Caco-2 (cell line): Measurements from ENCODE around the gene PARD3B. TPM values are rescaled to one million over a fixed set of nuclear protein-coding genes. Genes with fewer than 3 reads are reported as not detected.

Source experiments
- BruUV-seq: library from RNA; stranded (reverse); fragments of 400-500 nt; replicated peaks from 2 replicates; lab custom pipeline; 2021; lab: Mats Ljungman, UMichigan
- CTCF ChIA-PET: fragments of 300-600 bp; sonication (Branson Sonifier 250); formaldehyde crosslinking; loops from one replicate; lab custom pipeline; 2022; ENCODE audit warnings: antibody characterized with exemption; lab: Charles Lee
- POLR2A ChIA-PET: fragments of 300-600 bp; sonication (Branson Sonifier 250); formaldehyde crosslinking; loops from one replicate; lab custom pipeline; 2022; ENCODE audit warnings: antibody characterized with exemption; lab: Charles Lee
- DNase-seq, 2 experiments: peaks; one replicate each; pipeline versions ENCODE4 v3.0.0 to v3.0.0-alpha.2; 2020 to 2022
- H3K27me3 ChIP-seq: replicated peaks from 2 replicates; pipeline ENCODE4 v1.6.0; 2011; ENCODE audit warnings: low read length; ENCODE audit not compliant: control insufficient read depth, insufficient read depth
- H3K36me3 ChIP-seq: 2 replicates; pipeline ENCODE4 v1.5.1; 2011; ENCODE audit warnings: low read length; ENCODE audit not compliant: control insufficient read depth, insufficient read depth
- H3K4me1 ChIP-seq: fragments of 250-450 bp; sonication (Bioruptor Pico); 2 replicates; pipeline ENCODE4 v1.5.1; 2020; ENCODE audit warnings: mild to moderate bottlenecking
- H3K4me3 ChIP-seq: 2 replicates; pipeline ENCODE4 v1.5.1; 2011; ENCODE audit warnings: low read depth, mild to moderate bottlenecking, control low read depth, low read length
- H3K9me3 ChIP-seq: fragments of 250-450 bp; sonication (Bioruptor Pico); 2 replicates; pipeline ENCODE4 v1.5.1; 2020; ENCODE audit warnings: mild to moderate bottlenecking, moderate library complexity
- H3K27ac Mint-ChIP-seq: one replicate; pipeline ENCODE4 v1.8.0; 2022; ENCODE audit warnings: mixed read lengths; ENCODE audit not compliant: unreplicated experiment
- H3K27me3 Mint-ChIP-seq: one replicate; pipeline ENCODE4 v1.8.0; 2022; ENCODE audit warnings: mixed read lengths; ENCODE audit not compliant: insufficient read depth, unreplicated experiment
- H3K36me3 Mint-ChIP-seq: one replicate; pipeline ENCODE4 v1.8.0; 2022; ENCODE audit warnings: mild to moderate bottlenecking, mixed read lengths; ENCODE audit not compliant: insufficient read depth, unreplicated experiment
- H3K4me1 Mint-ChIP-seq: one replicate; pipeline ENCODE4 v1.8.0; 2022; ENCODE audit warnings: low read depth, mixed read lengths; ENCODE audit not compliant: unreplicated experiment
- H3K4me3 Mint-ChIP-seq: one replicate; pipeline ENCODE4 v1.8.0; 2022; ENCODE audit warnings: mild to moderate bottlenecking, moderate library complexity, mixed read lengths; ENCODE audit not compliant: unreplicated experiment
- H3K9me3 Mint-ChIP-seq: one replicate; pipeline ENCODE4 v1.8.0; 2022; ENCODE audit warnings: mixed read lengths; ENCODE audit not compliant: unreplicated experiment
- CTCF ChIP-seq, 2 experiments: fragments of 200-600 bp in 1 of 2; IDR thresholded peaks; 1 replicate in 1 of 2; 2 replicates in 1 of 2; pipeline versions ENCODE4 v1.5.1 to v1.8.0; 2011 to 2022; ENCODE audit warnings: antibody characterized with exemption in 1 of 2, control low read depth in 1 of 2, inconsistent platforms in 1 of 2, low read depth in 1 of 2, low read length in 1 of 2, mild to moderate bottlenecking in 1 of 2, moderate library complexity in 1 of 2; ENCODE audit not compliant: insufficient read depth in 1 of 2, severe bottlenecking in 1 of 2, unreplicated experiment in 1 of 2
- intact Hi-C: fragments of 100-400 bp; cut with micrococcal nuclease; formaldehyde crosslinking; loops from one replicate; pipeline ENCODE4 v1.10.0; 2022; ENCODE audit not compliant: unreplicated experiment
- total RNA-seq: library from RNA; stranded (reverse); gene quantifications from 2 replicates; pipeline ENCODE4 v1.2.3, GENCODE V29; 2022

PARD3B gene
- total RNA-seq, 1 experiment from 2014 or later, result 68.9 TPM

- Mint-ChIP-seq H3K27ac (no peak overlapping the region), H3K4me1 (no peaks in the 10 kb centered on the region), H3K36me3 (peaks cover 6% of the 10 kb centered on the region), H3K27me3 (no peaks in the 10 kb centered on the region), H3K9me3 (peaks cover 8% of the 10 kb centered on the region), H3K4me3 (no peak overlapping the region)
- no TSS peak for BruUV-seq
- DNase-seq, result no peak
- Histone ChIP-seq H3K4me1 (no peaks in the 10 kb centered on the region), H3K9me3 (no peaks in the 10 kb centered on the region), H3K36me3 (no peaks in the 10 kb centered on the region), H3K27me3 (no peaks in the 10 kb centered on the region), H3K4me3 (no peak overlapping the region)
- CTCF ChIA-PET, result no interaction called here
- POLR2A ChIA-PET, result no interaction called here
- intact Hi-C loops, result no loop called here
- no peak for TF ChIP-seq CTCF (IDR thresholded peaks at IDR 0.05; ENCODE audit: insufficient read depth in 1 of 2, low read depth in 1 of 2, low read length in 1 of 2, severe bottlenecking in 1 of 2, unreplicated experiment in 1 of 2)
These were observed 1035.1 kb downstream of the PARD3B start for GRCh38 chr2:205580212-205580987.

- no peaks in the 10 kb centered on the region for H3K36me3 ChIP-seq
- H3K4me3 ChIP-seq, result no peak overlapping the region
- no peak for TF ChIP-seq CTCF (IDR thresholded peaks at IDR 0.05; ENCODE audit: insufficient read depth in 1 of 2, low read depth in 1 of 2, low read length in 1 of 2, severe bottlenecking in 1 of 2, unreplicated experiment in 1 of 2)
- H3K27me3 ChIP-seq, result no peaks in the 10 kb centered on the region
- BruUV-seq, result no TSS peak
- no peaks in the 10 kb centered on the region for H3K4me1 ChIP-seq
- no peaks in the 10 kb centered on the region for H3K9me3 ChIP-seq
- DNase-seq, result no peak
- Mint-ChIP-seq H3K4me1 (no peaks in the 10 kb centered on the region), H3K27me3 (no peaks in the 10 kb centered on the region), H3K36me3 (peaks cover 6% of the 10 kb centered on the region), H3K9me3 (no peaks in the 10 kb centered on the region), H3K4me3 (no peak overlapping the region), H3K27ac (no peak overlapping the region)
- CTCF ChIA-PET, result no interaction called here
- intact Hi-C loops, result no loop called here
- POLR2A ChIA-PET, result no interaction called here
These were observed 1037.1 kb downstream of the PARD3B start for GRCh38 chr2:205582366-205582765.

- Mint-ChIP-seq H3K9me3 (no peaks in the 10 kb centered on the region), H3K27me3 (no peaks in the 10 kb centered on the region), H3K27ac (no peak overlapping the region), H3K36me3 (peaks cover 6% of the 10 kb centered on the region), H3K4me3 (no peak overlapping the region), H3K4me1 (no peaks in the 10 kb centered on the region)
- Histone ChIP-seq H3K27me3 (no peaks in the 10 kb centered on the region), H3K4me3 (no peak overlapping the region), H3K4me1 (no peaks in the 10 kb centered on the region), H3K36me3 (no peaks in the 10 kb centered on the region), H3K9me3 (no peaks in the 10 kb centered on the region)
- CTCF ChIA-PET, result no interaction called here
- intact Hi-C loops, result no loop called here
- DNase-seq, result no peak
- no TSS peak for BruUV-seq
- POLR2A ChIA-PET, result no interaction called here
- no peak for TF ChIP-seq CTCF (IDR thresholded peaks at IDR 0.05; ENCODE audit: insufficient read depth in 1 of 2, low read depth in 1 of 2, low read length in 1 of 2, severe bottlenecking in 1 of 2, unreplicated experiment in 1 of 2)
These were observed 1040.4 kb downstream of the PARD3B start for GRCh38 chr2:205585449-205586383.
